NCI-H345 treated with DMSO at 0.1 percent for 48 hours (cell line): ENCODE measurements around the gene ZNF653.
A peak's percentile ranks its signal among the peaks of the same experiment; 100 is the strongest.

ENCODE experiments used
- DNase-seq: peaks from one replicate; lab custom pipeline; 2025; ENCODE audit not compliant: unreplicated experiment; lab: John Stamatoyannopoulos, UW

The ZNF653 gene

GRCh38 chr19:11519138-11519537, 13.5 kb upstream of the ZNF653 start:
- DNase-seq, result no peak

GRCh38 chr19:11513946-11514345, 8.3 kb upstream of the ZNF653 start:
- no peak for DNase-seq

- no peak for DNase-seq
These were observed 4.8 kb upstream of the ZNF653 start for GRCh38 chr19:11510444-11510843.

GRCh38 chr19:11507370-11508078, 1.9 kb upstream of the ZNF653 start:
- DNase-seq, result no peak

GRCh38 chr19:11506967-11507366, 1.3 kb upstream of the ZNF653 start:
- no peak for DNase-seq

- no peak for DNase-seq
These were observed 489 bp upstream of the ZNF653 start for GRCh38 chr19:11506101-11506555.

- DNase-seq, result peak; percentile 54
These were observed 571 bp downstream of the ZNF653 start for GRCh38 chr19:11505032-11505503.

GRCh38 chr19:11504502-11505031, 1.1 kb downstream of the ZNF653 start:
- no peak for DNase-seq

- DNase-seq, result no peak
These were observed 5.7 kb downstream of the ZNF653 start for GRCh38 chr19:11499890-11500420.

- DNase-seq, result no peak
These were observed 6.4 kb downstream of the ZNF653 start for GRCh38 chr19:11499220-11499726.

GRCh38 chr19:11496391-11497163, 9.1 kb downstream of the ZNF653 start:
- no peak for DNase-seq

- DNase-seq, result no peak
These were observed 9.8 kb downstream of the ZNF653 start for GRCh38 chr19:11495885-11496284.

- no peak for DNase-seq
These were observed 10.2 kb downstream of the ZNF653 start for GRCh38 chr19:11495481-11495880.

- DNase-seq, result no peak
These were observed 10.9 kb downstream of the ZNF653 start for GRCh38 chr19:11494634-11495285.

- no peak for DNase-seq
These were observed 16.3 kb downstream of the ZNF653 start for GRCh38 chr19:11489378-11489777.

- no peak for DNase-seq
These were observed 18.8 kb downstream of the ZNF653 start for GRCh38 chr19:11486661-11487503.

GRCh38 chr19:11485245-11485837, 20.3 kb downstream of the ZNF653 start:
- DNase-seq, result no peak

GRCh38 chr19:11483366-11484111, 22.1 kb downstream of the ZNF653 start:
- no peak for DNase-seq
